K562 (cell line): Measurements from ENCODE around the gene CABLES1.

Source experiments
- ARID3B ChIP-seq: fragments of 250-450 bp; sonication (Bioruptor Pico); IDR thresholded peaks from 2 replicates; pipeline ENCODE4 v1.4.0; 2020; ENCODE audit warnings: borderline replicate concordance
- IRF1 ChIP-seq: sonication (generic); formaldehyde crosslinking; IDR thresholded peaks from 2 replicates; pipeline ENCODE4 v1.8.0; 2022; ENCODE audit warnings: missing genetic modification reagents, mild to moderate bottlenecking, borderline replicate concordance
- POLR2A ChIP-seq: fragments of 450-650 bp; conservative IDR thresholded peaks from 2 replicates; pipeline ENCODE4 v1.6.1; 2016
- SIX5 ChIP-seq, 2 experiments: IDR thresholded peaks; 2 replicates each; pipeline ENCODE4 v1.6.1; 2011; ENCODE audit warnings: low read length in 2 of 2, borderline replicate concordance in 1 of 2, low read depth in 1 of 2, mild to moderate bottlenecking in 1 of 2, moderate library complexity in 1 of 2; ENCODE audit not compliant: insufficient read depth in 1 of 2
- TF ChIP-seq, protein P1 (sequence below): sonication (generic); formaldehyde crosslinking; IDR thresholded peaks from 2 replicates; pipeline ENCODE4 v1.8.0; 2022; ENCODE audit warnings: missing genetic modification reagents, mild to moderate bottlenecking, moderate library complexity, borderline replicate concordance

- TF ChIP-seq IRF1 (CRISPR knock-in tag) (no peak), SIX5 (IDR thresholded peaks at IDR 0.05; ENCODE audit: borderline replicate concordance in 1 of 2, insufficient read depth in 1 of 2, low read depth in 1 of 2, low read length in 2 of 2) (no peak), ARID3B (CRISPR knock-in tag) (no peak), POLR2A (no peak)
- TF ChIP-seq, protein P1, sequence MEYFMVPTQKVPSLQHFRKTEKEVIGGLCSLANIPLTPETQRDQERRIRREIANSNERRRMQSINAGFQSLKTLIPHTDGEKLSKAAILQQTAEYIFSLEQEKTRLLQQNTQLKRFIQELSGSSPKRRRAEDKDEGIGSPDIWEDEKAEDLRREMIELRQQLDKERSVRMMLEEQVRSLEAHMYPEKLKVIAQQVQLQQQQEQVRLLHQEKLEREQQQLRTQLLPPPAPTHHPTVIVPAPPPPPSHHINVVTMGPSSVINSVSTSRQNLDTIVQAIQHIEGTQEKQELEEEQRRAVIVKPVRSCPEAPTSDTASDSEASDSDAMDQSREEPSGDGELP = no peak
These were observed 8.8 kb upstream of the CABLES1 start for GRCh38 chr18:23126376-23127056.
